GM12873 (cell line): Measurements from ENCODE around the gene SAMD11.

Experiments
- CTCF ChIP-seq: IDR thresholded peaks from 2 replicates; pipeline ENCODE4 v1.5.1; 2012; ENCODE audit warnings: low read depth, mild to moderate bottlenecking, moderate library complexity, low read length, control low read depth; ENCODE audit not compliant: insufficient read depth; ENCODE audit errors: missing control alignments

Gene SAMD11

GRCh38 chr1:923131-923990, at the start of gene SAMD11:
SAMD11 (plus strand) TSS chr1:923923; CDS start chr1:924432, 509 bp downstream.
- TF ChIP-seq CTCF, result no peak

- no peak for TF ChIP-seq CTCF
Measured at GRCh38 chr1:886311-886710, 37.4 kb upstream of the SAMD11 start.

- TF ChIP-seq CTCF, result no peak
Measured at GRCh38 chr1:886760-887159, 37.0 kb upstream of the SAMD11 start.

GRCh38 chr1:888297-888696, 35.4 kb upstream of the SAMD11 start:
- TF ChIP-seq CTCF, result no peak

GRCh38 chr1:890661-891060, 33.1 kb upstream of the SAMD11 start:
- TF ChIP-seq CTCF, result no peak

- TF ChIP-seq CTCF, result no peak
Measured at GRCh38 chr1:897226-897625, 26.5 kb upstream of the SAMD11 start.

GRCh38 chr1:899636-900317, 23.9 kb upstream of the SAMD11 start:
- TF ChIP-seq CTCF, result no peak
